Osteocyte (in vitro differentiated cells): ENCODE data around the gene SMAD5. TPM values are rescaled to one million over a fixed set of nuclear protein-coding genes. Genes with fewer than 3 reads are reported as not detected.

Source experiments
- DNase-seq: peaks from one replicate; pipeline ENCODE4 v3.0.0; 2021; ENCODE audit warnings: mixed read lengths; ENCODE audit not compliant: unreplicated experiment; ENCODE audit errors: extremely low spot score
- H3K27ac Mint-ChIP-seq: one replicate; pipeline ENCODE4 v1.8.0; 2021; ENCODE audit warnings: mild to moderate bottlenecking, mixed read lengths; ENCODE audit not compliant: unreplicated experiment
- H3K27me3 Mint-ChIP-seq: one replicate; pipeline ENCODE4 v1.8.0; 2021; ENCODE audit warnings: mixed read lengths; ENCODE audit not compliant: unreplicated experiment
- H3K36me3 Mint-ChIP-seq: one replicate; pipeline ENCODE4 v1.8.0; 2021; ENCODE audit warnings: mixed read lengths; ENCODE audit not compliant: unreplicated experiment
- H3K4me1 Mint-ChIP-seq: one replicate; pipeline ENCODE4 v1.8.0; 2021; ENCODE audit warnings: mixed read lengths; ENCODE audit not compliant: unreplicated experiment
- H3K4me3 Mint-ChIP-seq: one replicate; pipeline ENCODE4 v1.8.0; 2021; ENCODE audit warnings: mild to moderate bottlenecking, moderate library complexity, mixed read lengths; ENCODE audit not compliant: unreplicated experiment
- H3K9me3 Mint-ChIP-seq: one replicate; pipeline ENCODE4 v1.8.0; 2021; ENCODE audit warnings: mixed read lengths; ENCODE audit not compliant: unreplicated experiment
- CTCF ChIP-seq: fragments of 200-600 bp; sonication (generic); IDR thresholded peaks from 2 replicates; pipeline ENCODE4 v1.5.0; 2021; ENCODE audit warnings: antibody characterized with exemption, mild to moderate bottlenecking, moderate library complexity
- total RNA-seq: library from RNA; stranded (reverse); gene quantifications from 2 replicates; pipeline ENCODE4 v1.2.1, GENCODE V29; 2021

SMAD5 gene
- total RNA-seq, 1 donor from 2014 or later, result 62.7 TPM

- Mint-ChIP-seq H3K9me3 (no peaks in the 10 kb centered on the region), H3K27me3 (no peaks in the 10 kb centered on the region), H3K27ac (no peak overlapping the region), H3K4me3 (no peak overlapping the region), H3K4me1 (peaks cover 11% of the 10 kb centered on the region), H3K36me3 (peaks cover 29% of the 10 kb centered on the region)
- TF ChIP-seq CTCF, result no peak
- DNase-seq, result no peak
These were observed 21.1 kb downstream of the SMAD5 start for GRCh38 chr5:136153581-136154236.

GRCh38 chr5:136155078-136155477 lies 22.4 kb downstream of the SMAD5 start:
- Mint-ChIP-seq H3K27ac (no peak overlapping the region), H3K4me1 (peaks cover 17% of the 10 kb centered on the region), H3K9me3 (no peaks in the 10 kb centered on the region), H3K36me3 (peaks cover 29% of the 10 kb centered on the region), H3K27me3 (no peaks in the 10 kb centered on the region), H3K4me3 (no peak overlapping the region)
- no peak for TF ChIP-seq CTCF
- DNase-seq, result no peak

- Mint-ChIP-seq H3K4me3 (no peak overlapping the region), H3K4me1 (peaks cover 19% of the 10 kb centered on the region), H3K27me3 (no peaks in the 10 kb centered on the region), H3K27ac (no peak overlapping the region), H3K36me3 (peaks cover 30% of the 10 kb centered on the region), H3K9me3 (no peaks in the 10 kb centered on the region)
- no peak for TF ChIP-seq CTCF
- DNase-seq, result no peak
These were observed 23.1 kb downstream of the SMAD5 start for GRCh38 chr5:136155761-136156160.

- H3K27ac Mint-ChIP-seq, result no peak overlapping the region
- no peak overlapping the region for H3K4me3 Mint-ChIP-seq
- no peak for TF ChIP-seq CTCF
- H3K27me3 Mint-ChIP-seq, result no peaks in the 10 kb centered on the region
- peaks cover 19% of the 10 kb centered on the region for H3K4me1 Mint-ChIP-seq
- peaks cover 41% of the 10 kb centered on the region for H3K36me3 Mint-ChIP-seq
- no peak for DNase-seq
- H3K9me3 Mint-ChIP-seq, result no peaks in the 10 kb centered on the region
These were observed 24.9 kb downstream of the SMAD5 start for GRCh38 chr5:136157514-136157913.

- no peaks in the 10 kb centered on the region for H3K27me3 Mint-ChIP-seq
- peaks cover 19% of the 10 kb centered on the region for H3K4me1 Mint-ChIP-seq
- DNase-seq, result no peak
These were observed 26.8 kb downstream of the SMAD5 start for GRCh38 chr5:136159457-136159856.

More at GRCh38 chr5:136159457-136159856, 26.8 kb downstream of the SMAD5 start:
- Mint-ChIP-seq H3K9me3 (no peaks in the 10 kb centered on the region), H3K4me3 (no peak overlapping the region), H3K27ac (no peak overlapping the region), H3K36me3 (peaks cover 46% of the 10 kb centered on the region)
- TF ChIP-seq CTCF, result no peak
